ENCODE measurements around the gene INPP5A. TPM values are rescaled to one million over a fixed set of nuclear protein-coding genes. Genes with fewer than 3 reads are reported as not detected.

Gene INPP5A
- total RNA-seq, 4 donors from 2014 or later: 34.8 to 80.8 (median 52.8) TPM

- DNase-seq: no peak
- in situ Hi-C loops (cut with MboI; ENCODE audit: low pct_ligation_motif_present in 1 of 4, low pct_unique_long_range_greater_than_20kb in 1 of 4, low sequenced_read_pairs in 3 of 4): no loop called here
- peak overlapping the region in 1 of 4 donors; percentile 8 for H3K27ac ChIP-seq
- no peaks in the 10 kb centered on the region for H3K4me1 ChIP-seq
- no peaks in the 10 kb centered on the region for H3K36me3 ChIP-seq
- intact Hi-C loops (cut with DNase I; ENCODE audit: low total_unique reads): no loop called here
- no peaks in the 10 kb centered on the region for H3K27me3 ChIP-seq
- WGBS, 2 donors (ENCODE audit: low coverage in 1 of 2): 17 to 67% methylated on average over 1 to 11 of the region's 11 CpGs
- no peak for TF ChIP-seq POLR2A (IDR thresholded peaks at IDR 0.05)
- no peaks in the 10 kb centered on the region for H3K9me3 ChIP-seq
- no peak overlapping the region for H3K4me3 ChIP-seq
Measured at GRCh38 chr10:132506711-132507408, 30.7 kb upstream of the INPP5A start.

GRCh38 chr10:132507409-132507955 is 30.1 kb upstream of the INPP5A start:
- peak overlapping the region in 1 of 4 donors; percentile 47 for H3K27ac ChIP-seq
- intact Hi-C loops (cut with DNase I; ENCODE audit: low total_unique reads) (no loop called here), in situ Hi-C loops (cut with MboI; ENCODE audit: low pct_ligation_motif_present in 1 of 4, low pct_unique_long_range_greater_than_20kb in 1 of 4, low sequenced_read_pairs in 3 of 4) (no loop called here)
- DNase-seq: no peak
- TF ChIP-seq POLR2AphosphoS5 (IDR thresholded peaks at IDR 0.05): no peak
- no peak for TF ChIP-seq EP300 (IDR thresholded peaks at IDR 0.05; ENCODE audit: low read depth)
- TF ChIP-seq POLR2A (IDR thresholded peaks at IDR 0.05): no peak
- no peak for TF ChIP-seq CTCF (IDR thresholded peaks at IDR 0.05)
- 76 to 92% methylated on average over 2 to 10 of the region's 10 CpGs for WGBS, 2 donors (ENCODE audit: low coverage in 1 of 2)
- no peaks in the 10 kb centered on the region for H3K4me1 ChIP-seq
- no peaks in the 10 kb centered on the region for H3K27me3 ChIP-seq
- no peaks in the 10 kb centered on the region for H3K36me3 ChIP-seq
- H3K9me3 ChIP-seq: no peaks in the 10 kb centered on the region
- H3K4me3 ChIP-seq: no peak overlapping the region

- no peaks in the 10 kb centered on the region for H3K9me3 ChIP-seq
- in situ Hi-C loops (cut with MboI; ENCODE audit: low pct_ligation_motif_present in 1 of 4, low pct_unique_long_range_greater_than_20kb in 1 of 4, low sequenced_read_pairs in 3 of 4): no loop called here
- WGBS, 2 donors (ENCODE audit: low coverage in 1 of 2): 82% methylated on average over 10 of the region's 10 CpGs; no CpG with 5 or more reads in 1 of the 2 donors
Measured at GRCh38 chr10:132507956-132508490, 29.6 kb upstream of the INPP5A start.

GRCh38 chr10:132508581-132509443 is 28.8 kb upstream of the INPP5A start:
- H3K27me3 ChIP-seq: no peaks in the 10 kb centered on the region
- no peaks in the 10 kb centered on the region for H3K4me1 ChIP-seq
- no peaks in the 10 kb centered on the region for H3K9me3 ChIP-seq
- DNase-seq: no peak
- no peak for TF ChIP-seq EP300 (IDR thresholded peaks at IDR 0.05; ENCODE audit: low read depth)
- TF ChIP-seq POLR2AphosphoS5 (IDR thresholded peaks at IDR 0.05): no peak
- no peak for TF ChIP-seq POLR2A (IDR thresholded peaks at IDR 0.05)
- no peak for TF ChIP-seq CTCF (IDR thresholded peaks at IDR 0.05)
- H3K36me3 ChIP-seq: no peaks in the 10 kb centered on the region
- peak overlapping the region in 3 of 4 donors; percentile 0 to 47 (median 6) for H3K27ac ChIP-seq
- in situ Hi-C loops (cut with MboI; ENCODE audit: low pct_ligation_motif_present in 1 of 4, low pct_unique_long_range_greater_than_20kb in 1 of 4, low sequenced_read_pairs in 3 of 4) (no loop called here), intact Hi-C loops (cut with DNase I; ENCODE audit: low total_unique reads) (no loop called here)
- H3K4me3 ChIP-seq: no peak overlapping the region
- WGBS, 2 donors (ENCODE audit: low coverage in 1 of 2): 53 to 72% methylated on average over 3 to 19 of the region's 19 CpGs

More at GRCh38 chr10:132507956-132508490, 29.6 kb upstream of the INPP5A start:
- intact Hi-C loops (cut with DNase I; ENCODE audit: low total_unique reads): no loop called here
- H3K4me3 ChIP-seq: no peak overlapping the region
- H3K36me3 ChIP-seq: no peaks in the 10 kb centered on the region
- DNase-seq: no peak
- no peak for TF ChIP-seq POLR2A (IDR thresholded peaks at IDR 0.05)
- no peak for TF ChIP-seq CTCF (IDR thresholded peaks at IDR 0.05)
- TF ChIP-seq EP300 (IDR thresholded peaks at IDR 0.05; ENCODE audit: low read depth): no peak
- TF ChIP-seq POLR2AphosphoS5 (IDR thresholded peaks at IDR 0.05): no peak
- peak overlapping the region in 3 of 4 donors; percentile 0 to 47 (median 6) for H3K27ac ChIP-seq
- H3K4me1 ChIP-seq: no peaks in the 10 kb centered on the region
- no peaks in the 10 kb centered on the region for H3K27me3 ChIP-seq

All from transverse colon (tissue), 4 donors.